GM19455 (cell line): ENCODE data around the gene CABLES1.

Source experiments
- ATAC-seq: cut with Tn5 transposase; IDR thresholded peaks from one replicate; pipeline ENCODE4 v1.9.1; 2021; ENCODE audit not compliant: unreplicated experiment

Gene CABLES1

DNA sequence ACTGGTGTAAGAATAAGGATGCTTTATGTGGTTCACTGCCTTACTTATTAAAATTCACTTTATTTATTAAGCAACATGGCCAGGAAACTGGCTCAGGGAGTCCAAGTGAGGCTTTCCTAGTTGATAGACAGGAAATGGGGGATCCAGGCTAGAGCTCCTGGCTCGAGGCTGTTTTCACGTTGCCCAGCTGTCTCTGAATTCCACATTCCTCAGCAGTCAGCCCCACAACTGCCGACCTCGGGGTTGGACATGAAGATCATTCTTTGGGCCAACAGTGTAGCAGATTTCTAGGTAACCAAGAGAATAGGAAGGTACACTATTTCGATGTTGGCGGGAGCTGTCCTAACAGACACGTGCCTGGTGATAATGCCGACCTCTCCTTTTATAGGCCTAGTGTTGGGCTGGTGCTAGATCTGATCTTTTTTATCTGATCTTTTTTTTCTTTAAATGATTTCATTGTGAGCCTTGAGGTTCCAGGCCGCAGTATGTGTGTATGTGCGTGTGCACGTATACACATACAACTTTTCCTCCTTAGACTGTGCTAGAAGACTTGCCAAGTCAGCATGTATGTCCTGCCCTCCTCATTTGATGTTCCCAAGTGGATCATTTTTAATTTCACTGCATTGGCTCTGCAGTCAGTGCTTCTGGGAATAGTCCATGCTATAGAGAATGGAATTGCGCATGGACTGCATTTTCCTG lies 103.5 kb downstream of the CABLES1 start:
- no peak for ATAC-seq

DNA sequence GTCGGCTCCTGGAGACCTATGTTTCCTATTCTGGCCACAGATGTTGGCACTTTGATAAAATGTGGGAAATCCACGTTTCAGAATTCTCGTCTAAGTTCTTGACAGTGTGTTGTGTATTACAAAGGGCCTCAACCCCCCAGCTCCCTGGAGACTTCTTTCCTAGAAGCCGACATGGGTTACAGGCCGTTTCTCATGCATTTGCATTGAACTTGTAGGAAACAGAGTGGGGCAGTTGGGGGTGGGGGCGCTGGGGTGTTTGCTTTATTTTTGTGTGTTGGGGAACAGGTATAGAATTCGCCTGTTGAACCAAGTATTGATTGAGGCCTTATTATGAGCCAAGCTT lies 104.0 kb downstream of the CABLES1 start:
- no peak for ATAC-seq

DNA sequence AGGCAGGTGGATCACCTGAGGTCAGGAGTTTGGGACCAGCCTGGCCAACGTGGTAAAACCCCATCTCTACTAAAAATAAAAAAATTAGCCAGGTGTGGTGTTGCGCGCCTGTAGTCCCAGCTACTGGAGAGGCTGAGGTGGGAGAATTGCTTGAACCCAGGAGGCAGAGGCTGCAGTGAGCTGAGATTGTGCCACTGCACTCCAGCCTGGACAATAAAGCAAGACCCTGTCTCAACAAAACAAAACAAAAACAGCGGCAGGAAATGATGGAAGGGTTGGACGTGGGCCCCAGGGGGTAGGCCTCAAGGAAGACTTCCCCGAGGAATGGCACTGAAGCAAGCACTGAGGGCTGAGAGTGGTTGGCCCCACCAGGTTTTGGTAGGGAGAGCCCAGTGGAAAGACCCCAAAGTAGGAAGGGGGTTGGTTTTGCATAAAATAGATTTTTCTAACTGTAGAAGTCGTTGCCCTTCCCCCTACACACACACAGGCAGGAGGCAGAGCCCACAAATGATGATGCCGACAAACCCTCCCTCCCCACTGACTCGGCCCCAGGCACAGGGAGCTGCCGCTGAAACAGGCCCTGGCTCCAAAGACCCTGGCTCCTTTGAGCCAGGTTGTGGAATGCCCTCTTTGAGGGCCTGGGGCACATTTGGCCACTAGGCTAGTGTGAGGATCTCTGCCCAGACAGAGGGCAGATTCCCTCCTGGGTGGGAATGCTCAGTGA lies 104.8 kb downstream of the CABLES1 start:
- ATAC-seq: no peak

DNA sequence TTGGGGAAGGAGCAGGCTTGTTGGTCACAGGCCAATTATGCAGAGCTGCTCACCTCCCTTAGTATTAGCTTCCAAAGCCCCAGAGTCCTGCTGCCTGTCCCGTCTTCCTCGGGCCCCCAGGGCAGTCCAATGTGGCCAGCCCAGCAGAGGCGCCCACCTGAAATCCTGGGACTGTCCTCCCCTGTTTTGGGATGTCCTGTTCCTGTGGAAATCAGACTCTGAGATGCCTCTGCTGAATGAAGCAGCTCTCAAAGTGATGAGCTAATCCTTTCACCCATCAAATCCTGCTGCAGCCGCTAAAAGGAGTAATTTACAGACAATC lies 105.3 kb downstream of the CABLES1 start:
- no peak for ATAC-seq

DNA sequence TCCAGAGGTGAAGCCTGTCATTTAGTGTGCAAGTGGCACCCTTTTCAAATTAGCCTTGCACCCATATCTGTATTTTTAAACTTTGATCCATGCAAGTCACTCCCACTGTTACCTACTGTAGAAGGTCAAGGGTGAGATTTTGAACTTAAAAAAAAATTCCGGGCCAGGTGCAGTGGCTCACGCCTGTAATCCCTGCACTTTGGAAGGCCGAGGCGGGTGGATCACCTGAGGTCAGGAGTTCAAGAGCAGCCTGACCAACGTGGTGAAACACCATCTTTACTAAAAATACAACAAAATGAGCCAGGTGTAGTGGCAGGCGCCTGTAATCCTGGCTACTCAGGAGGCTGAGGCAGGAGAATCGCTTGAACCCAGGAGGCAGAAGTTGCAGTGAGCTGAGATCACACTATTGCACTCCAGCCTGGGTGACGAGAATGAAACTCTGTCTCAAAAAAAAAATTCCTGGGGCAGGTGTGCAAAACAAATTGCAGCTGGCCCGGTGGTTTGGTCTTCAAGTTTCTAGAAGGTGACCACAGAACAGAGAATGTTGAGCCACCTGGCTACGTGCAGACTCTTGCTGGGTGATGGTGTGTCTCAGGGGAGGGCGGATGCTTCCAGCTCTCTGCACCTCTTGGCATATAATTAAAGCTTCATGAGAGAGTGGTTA lies 106.7 kb downstream of the CABLES1 start:
- ATAC-seq: peak; percentile 86

DNA sequence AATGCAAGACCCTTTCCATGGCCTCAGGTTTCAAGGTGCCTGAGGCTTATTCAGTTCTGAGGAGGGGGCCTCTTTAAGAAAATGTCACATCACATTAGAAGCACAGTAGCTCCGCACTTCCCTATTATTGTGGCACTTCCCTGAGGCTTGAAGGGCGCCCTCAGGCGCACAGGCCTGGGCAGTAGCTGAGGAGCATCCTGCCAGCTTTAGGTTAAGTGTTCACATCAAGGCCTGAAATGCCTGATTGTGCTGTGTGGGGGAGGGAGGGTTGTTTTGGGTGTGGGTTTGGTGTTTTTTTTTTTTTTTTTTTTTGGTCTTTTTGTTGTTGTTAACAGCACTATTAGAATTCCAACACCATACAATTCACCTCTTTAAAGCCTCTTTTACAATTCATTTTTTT lies 107.9 kb downstream of the CABLES1 start:
- no peak for ATAC-seq

DNA sequence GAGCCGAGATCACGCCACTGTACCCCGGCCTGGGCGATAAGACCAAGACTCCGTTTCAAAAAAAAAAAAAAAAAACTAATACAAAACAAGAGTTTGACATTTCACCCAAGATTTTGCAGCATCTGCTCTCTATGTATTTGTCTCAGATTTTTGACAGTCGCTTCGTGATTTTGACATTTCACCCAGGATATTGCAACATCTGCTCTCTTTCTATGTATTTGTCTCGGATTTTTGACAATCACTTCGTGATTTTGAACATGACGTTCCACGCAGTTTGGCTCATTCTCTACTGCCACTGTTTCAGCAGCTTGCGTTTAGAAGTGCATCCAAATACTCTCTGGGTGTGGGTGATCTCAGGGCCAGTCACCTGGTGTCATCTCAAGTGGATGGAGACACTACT lies 108.5 kb downstream of the CABLES1 start:
- no peak for ATAC-seq

DNA sequence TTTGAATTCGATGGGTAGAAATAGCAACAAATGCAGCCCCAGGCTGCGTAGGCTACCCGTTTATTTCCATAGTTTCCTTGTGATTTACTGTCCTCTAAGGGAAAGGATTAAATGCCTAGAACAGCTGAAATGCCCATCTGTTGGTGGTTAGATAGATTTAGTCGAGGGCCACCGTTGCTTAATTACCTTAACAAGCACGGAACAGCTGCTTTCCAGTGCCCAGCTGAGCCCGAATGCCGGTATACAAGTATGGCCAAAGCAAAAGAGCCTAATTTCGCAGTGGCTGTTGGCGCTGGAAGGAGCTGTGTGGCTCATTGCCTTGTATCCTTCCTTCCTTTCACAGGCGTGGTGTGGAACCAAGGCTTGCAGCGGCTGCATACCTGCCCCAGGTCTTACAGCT lies 109.1 kb downstream of the CABLES1 start:
- no peak for ATAC-seq

DNA sequence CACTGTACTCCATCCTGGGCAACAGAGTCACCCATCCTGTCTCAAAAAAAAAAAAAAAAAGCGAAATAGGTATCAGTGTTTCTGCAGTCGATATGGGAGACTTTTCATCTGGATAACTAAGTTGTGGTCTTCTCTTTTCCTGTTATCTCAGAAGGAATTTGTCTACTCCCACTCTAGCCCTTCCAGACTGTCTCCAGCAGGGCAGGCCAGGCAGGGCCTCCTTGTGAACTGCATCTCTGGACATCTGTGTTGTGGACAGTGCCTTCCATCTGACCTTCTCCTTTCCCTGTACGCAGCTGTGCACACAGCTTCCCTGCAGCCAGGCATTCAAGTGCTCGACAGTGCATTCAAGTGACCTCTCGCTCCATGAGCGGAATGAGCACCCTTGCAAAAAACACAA lies 110.2 kb downstream of the CABLES1 start:
- no peak for ATAC-seq

DNA sequence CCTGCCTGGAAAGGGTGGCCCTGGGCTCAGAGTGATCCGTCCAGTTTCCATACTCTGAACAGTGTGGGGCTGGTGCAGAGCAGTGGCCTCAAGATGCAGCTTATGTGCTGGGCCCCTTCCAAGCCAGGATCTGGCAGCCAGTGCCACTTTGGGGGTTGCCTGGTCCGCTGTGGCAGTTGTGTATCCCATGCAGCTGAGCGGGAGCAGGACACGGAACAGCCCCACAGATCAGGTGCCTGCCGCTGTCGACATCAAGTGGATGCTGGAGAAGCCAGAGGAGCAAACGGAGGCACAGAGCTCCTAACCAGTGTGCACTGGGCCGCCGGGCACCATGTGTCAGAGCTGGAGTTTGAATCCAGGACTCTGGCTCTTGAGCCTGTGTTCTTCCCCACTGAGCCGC lies 112.0 kb downstream of the CABLES1 start:
- ATAC-seq: no peak

DNA sequence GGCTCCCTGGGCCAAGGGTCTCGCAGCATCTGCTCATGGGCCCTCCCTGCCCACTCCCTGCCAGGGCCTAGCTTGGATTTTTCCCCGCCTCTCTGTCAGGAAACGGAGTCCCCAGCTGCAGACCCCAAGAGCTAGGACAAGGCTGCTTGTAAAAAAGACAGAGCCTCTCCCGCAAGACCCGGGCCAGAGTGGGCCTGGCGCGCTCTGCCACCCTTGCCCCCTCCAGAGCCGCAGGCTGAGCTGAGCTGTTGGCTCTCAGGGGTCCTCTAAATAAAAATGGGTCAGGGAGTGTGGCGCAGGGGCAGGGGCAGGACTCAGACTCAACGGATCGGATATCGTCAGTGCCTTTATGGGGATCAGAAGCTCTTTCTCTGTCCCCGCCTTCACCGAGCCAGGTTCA lies 112.6 kb downstream of the CABLES1 start:
- no peak for ATAC-seq

DNA sequence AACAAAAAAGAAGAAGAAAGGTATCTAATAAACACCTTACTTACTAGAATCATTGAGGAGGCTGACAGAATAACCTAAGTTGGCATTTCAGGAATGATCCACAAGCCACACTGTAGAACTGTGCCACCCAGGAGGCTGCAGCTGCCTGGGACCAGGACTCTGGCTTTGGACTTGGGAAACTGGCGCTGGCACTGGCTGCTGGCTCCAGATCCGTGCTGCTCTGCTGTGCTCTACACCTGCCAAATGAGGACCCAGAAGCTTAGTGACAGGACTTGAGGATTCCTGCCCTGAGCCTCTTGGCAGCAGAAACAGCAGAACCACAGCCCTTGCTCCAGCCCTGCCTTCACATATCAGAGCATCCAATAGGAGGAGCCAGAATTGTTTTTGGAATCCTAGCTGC lies 113.5 kb downstream of the CABLES1 start:
- ATAC-seq: no peak

DNA sequence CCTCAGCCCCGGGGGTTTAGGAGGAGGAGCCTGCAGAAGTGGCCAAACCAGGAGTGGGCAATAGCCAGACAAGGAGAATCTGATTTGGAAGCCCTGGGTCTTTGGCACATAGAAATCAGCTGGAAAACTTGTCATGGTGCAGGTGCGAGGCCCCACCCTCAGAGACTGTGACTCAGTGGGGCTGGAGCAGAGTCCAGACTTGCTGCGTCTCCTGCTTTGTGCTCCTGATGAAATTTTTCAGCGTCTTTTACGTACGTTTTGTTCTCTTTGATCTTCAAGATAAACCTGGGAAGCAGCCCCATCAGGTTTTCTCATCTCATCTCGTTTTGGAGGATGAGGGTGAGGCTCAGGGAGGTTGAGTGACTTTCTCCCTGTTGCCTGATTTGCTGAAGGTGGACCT lies 114.1 kb downstream of the CABLES1 start:
- ATAC-seq: no peak

DNA sequence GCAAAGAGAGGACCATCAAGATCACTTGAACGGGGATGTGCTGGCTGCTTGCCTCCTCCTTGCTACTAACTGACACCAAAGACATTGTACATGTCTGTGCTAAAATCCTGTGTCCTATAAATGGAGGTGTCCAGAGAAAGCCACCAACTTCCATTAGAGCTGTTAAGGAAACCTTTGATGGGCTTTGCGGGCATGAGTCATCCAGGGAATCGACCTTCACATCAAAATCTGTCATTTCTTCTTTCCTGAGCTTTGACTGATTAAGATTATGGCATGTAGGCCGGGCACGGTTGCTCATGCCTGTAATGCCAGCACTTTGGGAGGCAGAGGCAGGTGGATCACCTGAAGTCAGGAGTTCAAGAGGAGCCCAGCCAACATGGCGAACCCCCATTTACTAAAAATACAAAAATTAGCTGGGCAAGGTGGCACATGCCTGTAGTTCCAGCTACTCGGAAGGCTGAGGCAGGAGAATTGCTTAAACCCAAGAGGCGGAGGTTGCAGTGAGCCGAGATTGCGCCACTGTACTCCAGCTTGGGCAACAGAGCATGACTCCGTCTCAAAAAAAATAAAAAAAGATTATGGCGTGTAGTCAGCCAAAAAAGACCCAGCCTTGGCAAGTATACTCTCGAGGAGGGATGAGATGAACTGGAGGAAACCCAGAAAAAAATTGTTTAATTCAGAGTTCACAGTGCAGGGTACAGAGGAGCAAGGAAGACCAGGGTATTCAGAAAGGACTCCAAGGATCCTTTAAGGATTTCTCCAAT lies 115.8 kb downstream of the CABLES1 start:
- ATAC-seq: no peak

DNA sequence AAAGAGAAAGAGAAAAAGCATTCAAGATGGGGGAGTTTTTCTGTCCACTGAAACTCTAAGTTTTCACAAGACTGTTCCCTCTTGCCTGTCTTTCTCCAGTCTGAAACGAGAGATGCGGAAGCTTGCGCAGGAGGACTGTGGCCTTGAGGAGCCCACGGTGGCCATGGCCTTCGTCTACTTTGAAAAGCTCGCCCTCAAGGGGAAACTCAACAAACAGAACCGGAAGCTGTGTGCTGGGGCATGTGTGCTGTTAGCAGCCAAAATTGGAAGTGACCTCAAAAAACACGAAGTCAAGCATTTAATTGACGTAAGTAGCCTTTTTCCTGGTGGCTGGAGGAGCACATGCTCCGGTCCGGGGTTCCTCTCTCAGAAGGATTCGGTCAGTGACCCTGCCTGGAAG lies 118.3 kb downstream of the CABLES1 start:
- ATAC-seq: no peak

DNA sequence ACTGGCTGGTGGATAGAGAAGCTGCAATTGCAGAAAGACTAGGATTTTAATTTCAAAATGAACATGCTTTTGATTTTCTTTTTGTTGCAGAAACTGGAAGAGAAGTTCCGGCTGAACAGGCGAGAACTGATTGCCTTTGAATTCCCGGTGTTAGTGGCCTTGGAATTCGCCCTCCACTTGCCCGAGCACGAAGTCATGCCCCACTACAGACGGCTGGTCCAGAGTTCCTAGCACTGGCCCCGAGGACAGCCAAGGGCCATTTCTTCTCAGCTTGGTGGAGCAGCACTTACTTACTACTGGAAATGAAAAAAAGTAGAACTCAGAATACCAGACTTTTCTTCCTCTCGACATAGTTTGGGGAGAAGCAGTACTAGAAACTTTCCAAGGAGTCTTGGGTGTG lies 121.9 kb downstream of the CABLES1 start:
- no peak for ATAC-seq

DNA sequence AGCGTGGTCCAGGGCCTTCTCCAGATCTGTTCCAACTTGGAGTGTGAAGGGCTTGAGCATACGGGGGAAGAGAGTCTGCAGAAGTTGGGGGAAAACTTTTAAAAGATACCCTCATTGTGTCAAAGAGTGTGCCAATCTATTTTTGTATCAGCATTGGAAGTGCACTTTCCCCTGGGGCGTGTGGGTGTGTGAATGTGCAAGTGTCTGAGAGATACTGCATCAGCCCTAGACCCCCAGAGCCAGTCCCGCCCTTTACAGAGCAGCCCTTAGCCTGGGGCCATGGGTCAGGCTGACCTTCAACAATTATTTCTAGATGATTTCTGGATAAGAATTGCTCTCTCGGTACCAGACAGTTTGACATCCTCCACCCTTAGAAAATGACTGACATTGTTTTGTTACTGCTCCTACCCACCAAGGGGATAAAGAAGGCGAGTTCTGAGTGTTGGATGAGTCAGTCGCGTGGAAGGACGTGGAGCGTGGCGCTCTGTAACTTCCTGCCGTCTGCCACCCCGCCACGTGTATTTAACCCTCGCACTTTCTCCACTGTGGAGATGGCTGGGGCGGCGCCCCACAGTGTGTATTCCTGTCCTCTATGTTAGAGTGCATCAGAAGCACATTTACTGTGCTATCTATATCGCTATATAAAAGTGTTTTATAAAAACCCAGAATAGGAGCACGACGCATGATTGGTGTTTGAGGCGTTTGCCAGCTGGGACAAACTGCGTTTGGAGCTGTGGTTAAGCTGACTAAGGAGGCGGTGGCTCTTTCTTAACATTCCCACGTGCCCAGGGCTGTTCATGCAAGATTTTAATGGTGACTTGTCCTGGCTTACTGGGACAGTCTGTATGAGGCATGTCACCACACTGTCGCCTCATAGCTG lies 122.6 kb downstream of the CABLES1 start:
- no peak for ATAC-seq

DNA sequence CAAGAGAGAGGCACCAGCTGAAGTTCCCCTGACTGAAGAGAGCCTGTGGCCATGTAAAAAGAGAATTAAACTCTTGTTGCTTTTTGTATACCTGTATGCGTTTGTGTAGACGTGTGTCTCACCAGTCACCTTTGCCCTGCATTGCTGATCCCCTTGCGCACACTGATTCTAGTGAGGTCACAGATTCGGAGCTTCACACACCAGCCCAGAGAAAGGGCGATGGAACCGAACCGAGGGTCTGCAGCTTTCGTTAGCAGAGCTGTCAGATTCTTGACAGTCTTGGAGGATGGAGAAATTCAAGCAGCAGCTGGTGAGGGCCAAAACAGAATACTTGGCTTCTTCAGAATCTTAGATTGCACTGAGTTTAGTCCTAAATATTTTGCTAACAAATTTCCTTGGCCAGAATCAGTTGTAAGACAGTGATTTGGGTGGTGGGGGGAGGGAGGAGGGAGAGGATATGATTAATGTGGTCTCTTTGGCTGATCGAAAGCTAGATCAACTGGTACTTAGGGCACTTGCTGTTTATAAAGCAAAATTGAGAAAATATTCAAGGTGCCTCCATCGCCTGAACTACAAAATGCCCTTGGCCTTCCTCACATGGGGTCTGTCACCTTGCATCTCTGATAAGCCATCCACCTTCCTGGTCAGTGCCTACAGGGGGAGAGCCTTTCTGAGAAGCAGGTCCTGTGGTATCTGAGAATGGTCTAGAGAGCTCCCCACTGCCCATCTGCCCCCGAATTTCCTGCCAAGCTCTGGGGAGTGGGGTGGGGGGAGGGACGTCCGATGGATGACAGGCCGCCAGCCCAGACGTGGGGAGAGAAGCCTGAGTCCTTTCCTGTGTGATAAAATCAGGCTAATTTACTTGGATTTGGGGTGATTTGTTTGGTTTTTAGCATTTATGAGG lies 123.5 kb downstream of the CABLES1 start:
- ATAC-seq: no peak

DNA sequence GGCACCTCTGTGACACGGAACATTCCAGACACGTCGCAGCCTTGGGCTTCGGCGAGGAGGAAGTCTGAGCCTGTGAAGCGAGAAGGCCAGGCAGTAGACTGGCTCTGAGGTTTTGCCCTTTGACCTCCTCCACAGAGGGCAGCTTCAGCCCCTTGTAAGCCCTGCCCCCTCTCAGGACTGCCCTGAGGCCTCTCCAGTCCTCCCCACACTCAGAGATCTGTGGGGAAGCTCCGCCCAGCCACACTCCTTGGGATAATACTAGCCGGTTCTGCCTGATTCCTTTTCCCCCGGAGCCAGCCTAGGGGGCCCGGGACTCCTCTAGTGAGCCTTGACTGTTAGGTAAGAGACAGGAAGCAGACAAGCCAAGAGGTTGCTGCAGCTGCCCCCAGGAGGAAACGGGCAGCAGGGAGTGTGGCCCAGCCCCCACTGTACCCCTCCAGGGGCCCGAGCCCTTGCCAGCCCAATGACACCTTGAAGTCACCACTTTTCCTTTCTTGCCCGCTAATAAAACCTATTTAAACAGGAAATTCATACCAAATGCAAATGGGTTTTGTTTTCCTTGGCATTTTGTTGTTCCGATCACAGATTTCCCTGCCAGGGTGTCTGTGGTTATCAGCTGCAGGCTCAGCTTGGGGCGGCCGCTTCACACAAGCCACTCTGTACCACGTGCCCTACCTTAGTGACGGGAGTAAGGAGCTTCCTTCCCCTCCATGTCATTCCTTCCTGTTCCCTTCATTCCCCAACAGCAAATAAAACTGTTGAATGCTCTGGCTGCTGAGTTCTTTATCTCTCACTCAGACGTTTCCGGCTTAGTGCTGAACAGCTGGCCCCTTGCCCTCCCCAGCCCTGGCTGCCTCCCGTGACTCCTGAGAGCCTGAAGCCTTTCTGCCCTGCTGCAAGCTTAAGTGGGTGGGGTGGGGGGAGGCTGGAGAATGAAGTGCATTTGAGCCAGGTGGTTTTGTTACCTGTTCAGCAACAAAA lies 124.7 kb downstream of the CABLES1 start:
- peak; percentile 70 for ATAC-seq
